NCI-H1417 treated with DMSO at 0.1 percent for 48 hours (cell line): ENCODE data around the gene ARF3.

Source experiments
- DNase-seq: peaks from one replicate; lab custom pipeline; 2025; lab: John Stamatoyannopoulos, UW

The ARF3 gene

GRCh38 chr12:48981757-48982157 lies 24.5 kb upstream of the ARF3 start:
- no peak for DNase-seq

DNA sequence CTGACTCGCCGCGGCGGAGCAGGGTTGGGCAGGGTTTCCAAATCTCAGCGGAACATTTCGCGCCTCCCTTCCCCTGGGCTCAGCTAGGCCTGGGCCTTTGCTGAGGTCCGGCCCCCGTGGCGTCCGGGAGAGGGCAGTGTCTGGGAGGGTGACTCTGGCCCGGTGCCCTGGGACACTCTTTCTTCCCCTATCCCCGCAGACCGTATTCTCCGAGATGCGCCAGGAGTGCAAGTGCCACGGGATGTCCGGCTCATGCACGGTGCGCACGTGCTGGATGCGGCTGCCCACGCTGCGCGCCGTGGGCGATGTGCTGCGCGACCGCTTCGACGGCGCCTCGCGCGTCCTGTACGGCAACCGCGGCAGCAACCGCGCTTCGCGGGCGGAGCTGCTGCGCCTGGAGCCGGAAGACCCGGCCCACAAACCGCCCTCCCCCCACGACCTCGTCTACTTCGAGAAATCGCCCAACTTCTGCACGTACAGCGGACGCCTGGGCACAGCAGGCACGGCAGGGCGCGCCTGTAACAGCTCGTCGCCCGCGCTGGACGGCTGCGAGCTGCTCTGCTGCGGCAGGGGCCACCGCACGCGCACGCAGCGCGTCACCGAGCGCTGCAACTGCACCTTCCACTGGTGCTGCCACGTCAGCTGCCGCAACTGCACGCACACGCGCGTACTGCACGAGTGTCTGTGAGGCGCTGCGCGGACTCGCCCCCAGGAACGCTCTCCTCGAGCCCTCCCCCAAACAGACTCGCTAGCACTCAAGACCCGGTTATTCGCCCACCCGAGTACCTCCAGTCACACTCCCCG lies 23.9 kb upstream of the ARF3 start:
- no peak for DNase-seq

DNA sequence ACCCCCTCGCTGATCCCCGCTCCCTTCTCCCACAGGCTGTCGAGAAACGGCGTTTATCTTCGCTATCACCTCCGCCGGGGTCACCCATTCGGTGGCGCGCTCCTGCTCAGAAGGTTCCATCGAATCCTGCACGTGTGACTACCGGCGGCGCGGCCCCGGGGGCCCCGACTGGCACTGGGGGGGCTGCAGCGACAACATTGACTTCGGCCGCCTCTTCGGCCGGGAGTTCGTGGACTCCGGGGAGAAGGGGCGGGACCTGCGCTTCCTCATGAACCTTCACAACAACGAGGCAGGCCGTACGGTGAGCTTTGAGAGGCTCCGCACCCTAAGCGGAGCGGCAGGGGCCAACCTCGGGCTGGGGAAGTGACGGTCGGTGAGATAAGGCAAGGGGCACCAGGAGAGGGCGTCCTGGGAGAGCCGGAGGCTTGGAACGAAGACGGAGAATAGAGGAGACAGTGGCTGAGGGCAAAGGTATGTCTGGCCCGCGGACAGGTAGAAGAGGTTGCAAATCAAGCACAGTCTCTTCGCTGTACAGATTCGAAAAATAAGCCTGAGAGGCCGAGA lies 23.2 kb upstream of the ARF3 start:
- no peak for DNase-seq

DNA sequence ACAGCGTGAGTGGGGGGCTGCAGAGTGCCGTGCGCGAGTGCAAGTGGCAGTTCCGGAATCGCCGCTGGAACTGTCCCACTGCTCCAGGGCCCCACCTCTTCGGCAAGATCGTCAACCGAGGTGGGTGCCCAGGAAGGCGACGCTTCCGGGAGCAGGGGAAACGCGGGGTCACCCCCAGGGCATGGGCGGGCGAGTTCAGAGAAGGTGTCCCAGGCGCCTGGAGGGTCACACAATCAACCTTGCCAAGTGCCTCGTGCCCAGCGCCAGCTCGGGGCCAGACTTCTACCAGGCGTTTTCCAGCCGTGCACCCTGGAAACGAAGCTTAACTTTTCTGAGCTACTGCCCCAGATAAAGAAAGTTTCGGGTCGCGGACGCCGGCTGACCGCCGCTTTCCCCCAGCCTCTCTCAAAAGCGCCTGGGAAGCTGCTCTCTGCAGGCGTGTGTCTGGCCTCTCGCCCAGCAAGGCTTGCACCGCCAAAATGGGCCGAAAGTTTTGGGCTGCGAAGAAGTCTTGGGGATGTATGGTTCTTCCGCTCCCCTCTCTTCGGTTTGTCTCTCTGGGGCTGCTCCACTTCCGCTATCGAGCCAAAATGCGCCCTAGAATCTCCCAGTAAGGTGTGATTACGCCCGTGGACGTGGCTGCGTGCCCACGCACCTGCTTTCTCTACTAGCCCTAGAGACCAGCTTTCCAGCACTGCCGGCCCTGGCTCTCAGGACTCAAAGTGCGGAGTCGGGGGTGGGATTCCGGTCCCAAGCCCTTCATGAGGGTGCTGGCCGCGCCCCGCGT lies 22.5 kb upstream of the ARF3 start:
- no peak for DNase-seq

DNA sequence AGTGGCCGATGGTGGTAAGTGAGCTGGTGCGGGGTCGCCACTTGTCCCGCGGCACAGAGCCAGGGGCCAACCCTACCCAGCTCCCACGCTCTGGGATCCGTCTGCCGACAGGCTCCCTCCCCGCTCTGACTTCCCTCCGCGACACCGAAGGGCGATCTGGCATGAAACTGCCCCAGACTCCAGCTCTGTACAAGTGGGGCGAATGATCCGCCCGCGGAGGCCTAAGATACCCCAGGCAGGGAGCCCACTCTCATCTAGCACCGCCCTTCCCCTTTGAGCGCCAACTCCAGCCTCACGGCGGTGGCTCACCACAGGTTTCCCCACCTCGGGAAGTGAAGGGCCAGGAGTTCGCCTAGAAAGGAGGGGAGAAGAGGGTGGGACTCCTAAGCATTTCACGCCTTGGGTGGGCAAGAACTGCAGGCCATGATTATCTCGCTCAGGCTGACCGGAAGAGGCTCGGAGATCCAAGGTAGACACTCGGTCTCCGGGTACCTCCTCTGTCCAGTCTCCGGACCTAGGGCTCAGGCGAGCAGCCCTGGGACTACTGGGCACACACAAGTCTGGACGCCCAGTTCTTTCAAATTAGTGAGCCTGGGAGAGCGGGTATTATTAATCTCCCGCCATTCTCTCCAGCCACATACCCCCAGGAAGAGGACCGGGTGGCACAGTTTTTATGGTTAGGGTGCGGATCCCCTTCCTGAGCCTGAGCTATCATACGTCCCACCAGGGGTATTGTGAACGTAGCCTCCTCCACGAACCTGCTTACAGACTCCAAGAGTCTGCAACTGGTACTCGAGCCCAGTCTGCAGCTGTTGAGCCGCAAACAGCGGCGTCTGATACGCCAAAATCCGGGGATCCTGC lies 21.7 kb upstream of the ARF3 start:
- no peak for DNase-seq

GRCh38 chr12:48978291-48978740 lies 21.0 kb upstream of the ARF3 start, which contains the start of gene WNT1:
Gene WNT1, plus strand, starts transcription at chr12:48978322. Its CDS starts 329 bp downstream, at chr12:48978651.
- DNase-seq: no peak

- no peak for DNase-seq
These were observed 20.3 kb upstream of the ARF3 start for GRCh38 chr12:48977290-48978281.

DNA sequence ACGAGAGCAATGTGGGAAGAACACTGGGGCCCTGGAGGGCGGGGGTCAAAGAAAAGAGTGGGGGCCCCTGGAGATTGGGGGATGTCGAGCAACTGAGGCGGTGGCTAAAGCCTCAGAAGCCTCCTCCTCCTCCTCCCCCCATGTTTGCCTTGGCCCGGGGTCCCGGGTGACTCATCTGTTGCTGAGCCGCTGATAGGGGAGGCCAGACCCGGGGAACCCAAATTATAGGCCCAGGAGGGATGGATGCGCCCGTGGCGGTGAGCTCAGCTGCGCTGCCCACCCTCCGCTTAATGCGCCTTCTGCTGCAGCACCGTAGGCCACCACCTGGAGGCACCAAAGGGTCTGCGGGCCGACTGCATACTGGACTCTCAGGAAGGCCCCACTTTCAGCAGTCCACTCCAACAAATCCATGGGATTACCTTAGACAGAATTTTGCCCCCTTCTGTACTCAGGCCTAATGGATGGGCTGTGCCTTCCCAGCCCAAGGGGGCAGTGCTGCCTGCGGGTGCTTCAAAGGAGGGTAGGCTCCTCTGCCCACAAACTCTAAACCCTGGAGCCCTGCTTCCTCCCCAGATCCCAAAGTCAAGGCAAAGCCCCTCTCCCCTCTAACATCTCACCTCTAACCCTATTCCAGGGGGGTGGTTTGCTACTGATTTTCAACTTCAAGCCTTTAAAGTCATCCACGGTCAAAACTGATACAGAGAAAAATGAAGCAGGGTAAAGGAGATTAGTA lies 16.8 kb upstream of the ARF3 start:
- DNase-seq: no peak

- DNase-seq: no peak
These were observed 16.2 kb upstream of the ARF3 start for GRCh38 chr12:48973531-48973930.

DNA sequence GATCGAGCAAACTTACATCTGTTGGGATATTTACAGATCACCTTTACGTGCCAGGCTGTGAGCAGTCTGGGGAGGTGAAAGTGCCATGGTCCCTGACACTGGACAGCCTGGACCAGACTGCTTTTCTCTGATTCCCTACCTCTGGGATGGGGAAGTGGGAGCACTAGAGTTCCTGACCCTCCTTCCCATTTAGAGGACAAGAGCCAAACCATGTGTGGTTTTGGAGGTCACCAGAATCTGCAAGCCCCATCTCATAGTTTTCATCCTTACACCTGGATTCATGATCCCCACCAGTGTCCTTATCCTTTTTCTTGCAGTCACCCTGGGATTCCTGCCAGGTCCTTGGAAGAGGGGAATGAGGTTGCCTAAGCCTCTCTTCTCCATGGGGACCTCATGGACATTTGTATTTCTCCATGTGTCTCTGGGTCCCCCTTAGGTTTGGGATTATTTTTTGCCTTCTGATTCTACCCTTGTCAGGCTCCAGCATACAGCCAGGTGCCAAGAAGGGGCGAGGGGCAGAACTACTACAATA lies 15.7 kb upstream of the ARF3 start:
- no peak for DNase-seq

- no peak for DNase-seq
These were observed 15.1 kb upstream of the ARF3 start for GRCh38 chr12:48972213-48972951.

- no peak for DNase-seq
These were observed 13.5 kb upstream of the ARF3 start for GRCh38 chr12:48970702-48971334.

GRCh38 chr12:48969833-48970701 lies 12.8 kb upstream of the ARF3 start:
- no peak for DNase-seq

DNA sequence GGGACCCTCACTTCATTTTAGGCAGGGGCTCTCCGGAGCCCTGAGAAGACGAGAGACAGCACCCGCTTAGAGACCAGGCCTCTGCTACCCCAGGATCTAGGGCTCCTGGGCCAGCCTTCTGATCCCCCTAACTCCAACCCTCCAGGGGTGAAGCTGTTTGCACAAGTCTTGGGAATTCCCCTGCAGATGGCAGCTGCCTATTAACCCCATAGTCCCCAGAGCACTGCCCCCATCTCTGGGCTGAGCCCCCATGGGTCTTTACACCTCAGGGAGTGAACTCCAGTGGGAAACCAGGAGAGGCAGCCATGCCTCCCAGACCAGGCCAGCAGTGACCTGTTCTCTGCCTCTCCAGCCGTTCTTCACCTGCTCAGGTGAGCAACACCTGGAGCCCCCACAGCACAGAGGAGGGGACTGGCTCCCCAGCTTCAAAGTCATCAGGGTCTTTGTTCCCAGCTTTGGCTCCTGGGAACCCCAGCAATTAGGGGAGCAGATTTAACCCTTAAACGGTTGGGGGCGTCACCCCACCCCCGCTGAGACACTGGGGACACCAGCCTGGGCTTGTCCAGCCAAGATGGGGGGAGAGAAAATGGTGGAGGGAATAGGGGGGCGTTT lies 12.0 kb upstream of the ARF3 start:
- no peak for DNase-seq

DNA sequence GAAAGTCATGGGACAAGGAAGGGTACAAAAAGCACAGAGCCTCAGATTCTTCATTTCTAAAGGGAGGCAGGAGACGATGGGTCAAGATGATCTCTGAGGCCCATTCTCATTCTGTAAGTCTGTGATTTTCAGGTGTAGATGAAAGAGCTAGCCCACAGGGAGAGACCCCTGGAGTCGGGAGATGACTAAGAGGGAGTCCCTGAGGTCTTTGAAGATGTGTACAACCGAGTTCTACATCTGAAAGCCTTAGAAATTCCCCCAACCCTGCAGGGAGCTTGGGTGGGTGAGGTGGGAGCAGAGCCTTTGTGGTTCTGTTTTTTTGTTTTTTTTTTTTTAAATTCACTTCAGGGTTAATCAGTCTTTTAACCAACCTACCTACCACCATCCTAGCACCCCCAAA lies 11.2 kb upstream of the ARF3 start:
- no peak for DNase-seq

DNA sequence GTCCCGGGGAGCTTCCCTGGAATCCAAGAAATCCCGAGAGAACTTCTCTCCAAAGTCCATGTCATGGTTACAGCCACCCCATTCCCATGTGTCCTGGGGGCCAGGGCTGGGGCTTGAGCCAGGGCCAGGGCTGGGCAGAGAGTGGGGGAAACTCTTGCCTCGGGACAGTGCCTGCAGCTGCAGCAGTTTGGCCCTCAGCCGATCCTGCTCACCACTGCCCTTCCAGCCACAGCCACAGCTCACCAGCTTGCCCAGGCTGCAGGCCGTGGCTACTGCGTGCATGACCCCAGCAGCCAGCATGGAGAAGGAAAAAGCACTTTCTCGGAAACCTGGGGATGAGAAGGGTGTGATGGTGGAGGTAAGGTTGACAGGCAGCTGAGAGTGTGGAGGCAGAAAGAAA lies 10.7 kb upstream of the ARF3 start:
- DNase-seq: no peak
